ENCODE measurements around the gene HMGXB3. TPM values are rescaled to one million over a fixed set of nuclear protein-coding genes. Genes with fewer than 3 reads are reported as not detected.

The HMGXB3 gene
- total and polyA plus RNA-seq, 2 of the 13 experiments (the other 11 are each of a cell fraction or from before 2014, with no cell fraction given) = 18.8 to 23.8 TPM

DNA sequence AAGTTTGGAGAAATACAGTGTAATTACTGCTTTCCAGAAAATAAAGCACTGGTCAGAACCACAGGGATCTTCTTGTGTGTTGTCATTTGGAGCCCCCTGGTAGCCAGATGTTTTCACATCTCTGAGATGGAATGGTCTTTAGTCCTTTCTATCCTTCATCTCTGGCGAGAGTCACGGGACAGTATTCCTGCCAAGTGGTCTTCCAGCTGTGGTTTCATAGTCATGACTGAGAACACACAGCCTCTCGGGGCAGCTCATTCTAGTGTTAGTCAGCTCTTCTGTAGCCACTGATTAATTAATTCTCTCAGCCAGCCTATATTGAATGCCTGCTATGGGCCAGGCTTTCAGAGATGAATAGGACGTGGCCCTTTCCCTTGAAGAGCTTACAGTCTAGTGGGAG, 34.1 kb downstream of the HMGXB3 start:
- in situ Hi-C loops (cut with HindIII; ENCODE audit: extremely low pct_ligation_motif_present, low pct_unique_long_range_greater_than_20kb) (no loop called here), intact Hi-C loops (cut with micrococcal nuclease; ENCODE audit: unreplicated experiment) (no loop called here)
- FAIRE-seq (no peak), ATAC-seq (no peak), DNase-seq (ENCODE audit: low spot score) (no peak)
- ChIA-PET POLR2A (interaction anchor here (1.3 kb wide), 1 partner anchor 9 kb away, joined by 3 read pairs; no protein-coding TSS in a partner anchor), CTCF (ENCODE audit: low intra/inter-chr PET ratio, low total read pairs) (no interaction called here)
- WGBS (ENCODE audit: low lambda C conversion rate) = 100% methylated on average over 4 of the region's 4 CpGs
- Histone ChIP-seq H3K4me2 (ENCODE audit: low read depth, low read length) (no peak overlapping the region), H3K9ac (ENCODE audit: insufficient read depth, low read depth, low read length) (no peak overlapping the region), H3K36me3 (replicated peaks in 1 of 2; ENCODE audit: control insufficient read depth in 1 of 2, insufficient read depth in 2 of 2, low read length in 2 of 2) (peaks cover 34 to 91% of the 10 kb centered on the region in 2 experiments), H3K4me1 (ENCODE audit: insufficient read depth, low read length) (no peaks in the 10 kb centered on the region), H2AFZ (ENCODE audit: low read length) (no peak overlapping the region), H3K27me3 (ENCODE audit: control insufficient read depth in 1 of 2, insufficient read depth in 2 of 2, low read length in 2 of 2) (no peaks in the 10 kb centered on the region), H4K20me1 (ENCODE audit: insufficient read depth, low read length) (no peaks in the 10 kb centered on the region), H3K4me3 (replicated peaks in 1 of 3; ENCODE audit: insufficient read depth in 1 of 3, low read depth in 2 of 3, low read length in 3 of 3) (no peak overlapping the region), H3K27ac (ENCODE audit: extremely low read length, insufficient read depth, low read length) (no peak overlapping the region), H3K9me3 (ENCODE audit: low read length) (no peaks in the 10 kb centered on the region), H3K79me2 (ENCODE audit: insufficient read depth, low read length) (no peaks in the 10 kb centered on the region)
- BruUV-seq (replicated peaks) = no TSS peak
- no peak for TF ChIP-seq ZSCAN21 (CRISPR knock-in tag; IDR thresholded peaks at IDR 0.05; ENCODE audit: borderline replicate concordance)

DNA sequence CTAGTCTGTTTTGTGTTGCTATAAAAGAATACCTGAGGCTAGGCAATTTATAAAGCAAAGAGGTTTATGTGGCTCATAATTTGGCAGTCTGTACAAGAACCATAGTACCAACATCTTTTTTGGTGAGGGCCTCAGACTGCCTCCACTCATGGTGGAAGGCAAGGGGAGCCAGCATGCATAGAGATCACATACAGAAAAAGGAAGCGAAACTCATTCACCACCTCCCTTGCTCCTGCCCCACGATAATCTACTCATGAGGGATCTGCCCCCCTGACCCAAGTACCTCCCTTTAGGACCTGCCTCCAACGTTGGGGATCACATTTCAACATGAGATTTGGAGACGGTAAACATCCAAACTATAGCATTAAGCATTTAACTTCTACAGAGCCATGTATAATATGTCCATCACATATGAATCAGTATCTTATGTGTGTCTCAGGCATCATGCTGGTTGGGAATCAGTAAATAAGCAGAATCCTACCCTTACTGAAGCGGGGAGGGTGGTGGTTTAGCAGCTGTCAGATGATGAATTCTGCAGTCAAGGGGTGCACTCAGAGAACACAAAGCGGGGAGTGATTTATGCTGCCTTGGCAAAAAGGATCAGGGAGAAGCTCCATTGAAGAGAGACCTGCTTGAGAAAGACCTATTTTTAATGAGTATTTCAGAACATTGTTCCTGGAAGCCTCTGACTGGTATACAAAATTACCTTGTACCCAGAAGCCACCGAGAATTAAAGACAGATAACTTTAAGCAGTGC, 34.8 kb downstream of the HMGXB3 start:
- no peaks in the 10 kb centered on the region for H3K27me3 ChIP-seq (ENCODE audit: control insufficient read depth in 1 of 2, insufficient read depth in 2 of 2, low read length in 2 of 2)
- no peaks in the 10 kb centered on the region for H3K4me1 ChIP-seq (ENCODE audit: insufficient read depth, low read length)
- no TSS peak for BruUV-seq (replicated peaks)
- FAIRE-seq (no peak), DNase-seq (ENCODE audit: low spot score) (no peak), ATAC-seq (no peak)
- H3K4me3 ChIP-seq (replicated peaks in 1 of 3; ENCODE audit: insufficient read depth in 1 of 3, low read depth in 2 of 3, low read length in 3 of 3) = no peak overlapping the region
- no peaks in the 10 kb centered on the region for H3K9me3 ChIP-seq (ENCODE audit: low read length)
- no peak overlapping the region for H3K4me2 ChIP-seq (ENCODE audit: low read depth, low read length)
- ChIA-PET CTCF (ENCODE audit: low intra/inter-chr PET ratio, low total read pairs) (no interaction called here), POLR2A (interaction anchor here (0.6 to 1.3 kb wide), 2 partner anchors 9 to 12 kb away, joined by 3 read pairs; no protein-coding TSS in a partner anchor)
- no peak overlapping the region for H3K9ac ChIP-seq (ENCODE audit: insufficient read depth, low read depth, low read length)
- 96% methylated on average over 6 of the region's 7 CpGs for WGBS (ENCODE audit: low lambda C conversion rate)
- no peak overlapping the region for H2AFZ ChIP-seq (ENCODE audit: low read length)
- no peak for TF ChIP-seq DNMT1 (CRISPR knock-in tag; IDR thresholded peaks at IDR 0.05)
- peak; percentile 24 to 44; a peak in 3 of 4 replicates for TF ChIP-seq MAFK (conservative IDR thresholded peaks at IDR 0.05 in 1 of 2, IDR thresholded peaks at IDR 0.05 in 1 of 2; ENCODE audit: low read length in 2 of 2)
- TF ChIP-seq CREM (IDR thresholded peaks at IDR 0.05) = no peak
- no peak for TF ChIP-seq CREM (CRISPR knock-in tag; IDR thresholded peaks at IDR 0.05)
- no peak overlapping the region for H3K27ac ChIP-seq (ENCODE audit: extremely low read length, insufficient read depth, low read length)
- in situ Hi-C loops (cut with HindIII; ENCODE audit: extremely low pct_ligation_motif_present, low pct_unique_long_range_greater_than_20kb) = no loop called here
- no peaks in the 10 kb centered on the region for H4K20me1 ChIP-seq (ENCODE audit: insufficient read depth, low read length)
- intact Hi-C loops (cut with micrococcal nuclease; ENCODE audit: unreplicated experiment) = no loop called here
- H3K79me2 ChIP-seq (ENCODE audit: insufficient read depth, low read length) = no peaks in the 10 kb centered on the region
- peaks cover 33 to 94% of the 10 kb centered on the region in 2 experiments for H3K36me3 ChIP-seq (replicated peaks in 1 of 2; ENCODE audit: control insufficient read depth in 1 of 2, insufficient read depth in 2 of 2, low read length in 2 of 2)
